HepG2 (cell line): ENCODE measurements around the gene HORMAD2. TPM values are rescaled to one million over a fixed set of nuclear protein-coding genes. Genes with fewer than 3 reads are reported as not detected.

ENCODE experiments used
- ATAC-seq: fragments of 200-7000 bp; cut with Tn5 transposase; 3 replicates; pipeline ENCODE4 v1.9.1; 2020; ENCODE audit warnings: mild to moderate bottlenecking, moderate library complexity
- BruUV-seq: library from RNA; stranded (reverse); fragments of 400-500 nt; replicated peaks from 2 replicates; lab custom pipeline; 2021; lab: Mats Ljungman, UMichigan
- CTCF ChIA-PET: fragments of 300-600 bp; formaldehyde crosslinking; extraction: SDS; loops from one replicate; lab custom pipeline; 2021; ENCODE audit warnings: low total read pairs, inconsistent platforms, low intra/inter-chr PET ratio; lab: Yijun Ruan, JAX
- POLR2A ChIA-PET: fragments of 350-600 bp; sonication (Branson Sonifier 250); formaldehyde crosslinking; loops from one replicate; lab custom pipeline; 2020; ENCODE audit warnings: antibody characterized with exemption, inconsistent platforms; lab: Yijun Ruan, JAX
- DNase-seq: peaks from one replicate; pipeline ENCODE4 v3.0.0-alpha.2; 2015; ENCODE audit warnings: low spot score
- FAIRE-seq: peaks from 3 replicates; lab custom pipeline; 2011; peaks lifted over from hg19 to GRCh38; lab: Jason Lieb, UNC
- H2AFZ ChIP-seq: one replicate; pipeline ENCODE4 v1.6.1; 2011; ENCODE audit warnings: low read length, inconsistent platforms
- H3K27ac ChIP-seq: fragments of 300-600 bp; 3 replicates; pipeline ENCODE4 v1.8.0; 2011; ENCODE audit warnings: mixed run types, mild to moderate bottlenecking, mixed read lengths, low read length, inconsistent platforms; ENCODE audit not compliant: insufficient read depth; ENCODE audit errors: extremely low read length
- H3K27me3 ChIP-seq, 2 experiments: fragments of 200-600 bp in 1 of 2; 2 replicates in 1 of 2; 3 replicates in 1 of 2; pipeline versions ENCODE4 v1.6.0 to v1.8.0; 2011; ENCODE audit warnings: low read length in 2 of 2, mild to moderate bottlenecking in 2 of 2, moderate library complexity in 2 of 2, inconsistent platforms in 1 of 2; ENCODE audit not compliant: insufficient read depth in 2 of 2, control insufficient read depth in 1 of 2
- H3K36me3 ChIP-seq, 2 experiments: fragments of 200-600 bp in 1 of 2; replicated peaks in 1 of 2; 2 replicates in 1 of 2; 3 replicates in 1 of 2; pipeline versions ENCODE4 v1.5.1 to v1.8.0; 2011; ENCODE audit warnings: low read length in 2 of 2, inconsistent platforms in 1 of 2; ENCODE audit not compliant: insufficient read depth in 2 of 2, control insufficient read depth in 1 of 2
- H3K4me1 ChIP-seq: 2 replicates; pipeline ENCODE4 v1.5.1; 2012; ENCODE audit warnings: low read length, inconsistent platforms; ENCODE audit not compliant: insufficient read depth
- H3K4me2 ChIP-seq: 2 replicates; pipeline ENCODE4 v1.6.0; 2011; ENCODE audit warnings: low read depth, low read length, inconsistent platforms
- H3K4me3 ChIP-seq, 3 experiments: fragments of 200-600 bp in 1 of 3; sonication (generic), shearing (Covaris generic) in 1 of 3; replicated peaks in 1 of 3; 2 replicates each; pipeline ENCODE4 v1.5.1; 2011 to 2016; ENCODE audit warnings: low read length in 3 of 3, inconsistent platforms in 2 of 3, low read depth in 2 of 3, mild to moderate bottlenecking in 2 of 3, control low read depth in 1 of 3, mixed read lengths in 1 of 3; ENCODE audit not compliant: insufficient read depth in 1 of 3
- H3K79me2 ChIP-seq: one replicate; pipeline ENCODE4 v1.6.1; 2011; ENCODE audit warnings: low read length, inconsistent platforms; ENCODE audit not compliant: insufficient read depth
- H3K9ac ChIP-seq: 2 replicates; pipeline ENCODE4 v1.6.0; 2011; ENCODE audit warnings: mild to moderate bottlenecking, low read depth, low read length, inconsistent platforms; ENCODE audit not compliant: insufficient read depth
- H3K9me3 ChIP-seq: 2 replicates; pipeline ENCODE4 v1.5.1; 2012; ENCODE audit warnings: mild to moderate bottlenecking, low read length
- H4K20me1 ChIP-seq: 2 replicates; pipeline ENCODE4 v1.6.0; 2011; ENCODE audit warnings: inconsistent platforms, mild to moderate bottlenecking, low read length, moderate library complexity; ENCODE audit not compliant: insufficient read depth
- CCDC6 ChIP-seq: sonication (generic); formaldehyde crosslinking; IDR thresholded peaks from 2 replicates; pipeline ENCODE4 v1.8.1; 2022; ENCODE audit warnings: mild to moderate bottlenecking, missing genetic modification reagents, moderate library complexity
- NFATC3 ChIP-seq: sonication (generic); formaldehyde crosslinking; IDR thresholded peaks from 2 replicates; pipeline ENCODE4 v1.5.1; 2020; ENCODE audit warnings: mild to moderate bottlenecking, missing genetic modification reagents
- RBAK ChIP-seq: sonication (generic); formaldehyde crosslinking; IDR thresholded peaks from 2 replicates; pipeline ENCODE4 v1.5.1; 2020; ENCODE audit warnings: mild to moderate bottlenecking, missing genetic modification reagents
- ZNF101 ChIP-seq: sonication (generic); formaldehyde crosslinking; IDR thresholded peaks from 2 replicates; pipeline ENCODE4 v1.4.0; 2020; ENCODE audit warnings: mild to moderate bottlenecking, low read depth, missing genetic modification reagents, borderline replicate concordance
- ZNF224 ChIP-seq: sonication (generic); formaldehyde crosslinking; IDR thresholded peaks from 2 replicates; pipeline ENCODE4 v1.5.0; 2020; ENCODE audit warnings: mild to moderate bottlenecking, missing genetic modification reagents
- ZNF292 ChIP-seq: sonication (generic); formaldehyde crosslinking; IDR thresholded peaks from 2 replicates; pipeline ENCODE4 v1.8.1; 2022; ENCODE audit warnings: mild to moderate bottlenecking, low read depth, missing genetic modification reagents, borderline replicate concordance
- ZNF503 ChIP-seq: sonication (generic); formaldehyde crosslinking; IDR thresholded peaks from 2 replicates; pipeline ENCODE4 v1.4.0; 2020; ENCODE audit warnings: missing genetic modification reagents
- ZNF776 ChIP-seq: sonication (generic); formaldehyde crosslinking; IDR thresholded peaks from 2 replicates; pipeline ENCODE4 v1.4.0; 2020; ENCODE audit warnings: mild to moderate bottlenecking, missing genetic modification reagents
- ZNF891 ChIP-seq: sonication (generic); formaldehyde crosslinking; IDR thresholded peaks from 2 replicates; pipeline ENCODE4 v1.5.0; 2020; ENCODE audit warnings: mild to moderate bottlenecking, missing genetic modification reagents
- ZSCAN30 ChIP-seq: sonication (generic); formaldehyde crosslinking; IDR thresholded peaks from 2 replicates; pipeline ENCODE4 v1.5.0; 2020; ENCODE audit warnings: mild to moderate bottlenecking, missing genetic modification reagents
- WGBS: methylation state at CpG from one replicate; pipeline ENCODE4 v1.1.6; 2017; ENCODE audit warnings: low lambda C conversion rate; 5-methylcytosine and 5-hydroxymethylcytosine counted together
- in situ Hi-C: cut with HindIII; loops from 2 replicates; pipeline ENCODE4 v1.10.0; 2017; ENCODE audit warnings: low pct_unique_long_range_greater_than_20kb; ENCODE audit not compliant: extremely low pct_ligation_motif_present
- intact Hi-C: fragments of 100-400 bp; cut with micrococcal nuclease; formaldehyde crosslinking; loops from one replicate; pipeline ENCODE4 v1.10.0; 2022; ENCODE audit not compliant: unreplicated experiment
- polyA plus RNA-seq, 8 experiments: library from polyadenylated mRNA; depleted of rRNA in 3 of 8; stranded (reverse) in 7 of 8; unstranded in 1 of 8; fragments of >200 nt; fragmentation: Illumina TruSeq in 4 of 8; extraction: Trizol in 4 of 8; gene quantifications; 2 replicates each; pipeline versions ENCODE4 v1.2.1 to v1.2.3, GENCODE V29; 2011 to 2016; ENCODE audit warnings: low read depth in 4 of 8, missing spikeins in 1 of 8, mixed read lengths in 1 of 8; ENCODE audit not compliant: insufficient read depth in 1 of 8
- total RNA-seq, 5 experiments: library from RNA; depleted of rRNA; stranded (reverse); fragments of >200 nt; fragmentation: Illumina TruSeq; extraction: Trizol; gene quantifications; 2 replicates each; pipeline ENCODE4 v1.2.3, GENCODE V29; 2016; ENCODE audit warnings: low read depth in 1 of 5

HORMAD2 gene
- total and polyA plus RNA-seq, 2 of the 13 experiments (the other 11 are each of a cell fraction or from before 2014, with no cell fraction given), result not detected

- no peak overlapping the region for H3K27ac ChIP-seq
- ATAC-seq (no peak), FAIRE-seq (no peak), DNase-seq (no peak)
- ChIA-PET POLR2A (no interaction called here), CTCF (no interaction called here)
- H4K20me1 ChIP-seq, result no peaks in the 10 kb centered on the region
- intact Hi-C loops (no loop called here), in situ Hi-C loops (no loop called here)
- BruUV-seq, result no TSS peak
- H3K4me3 ChIP-seq, result no peak overlapping the region
- H3K9ac ChIP-seq, result no peak overlapping the region
- H3K79me2 ChIP-seq, result no peaks in the 10 kb centered on the region
- H3K36me3 ChIP-seq, result no peaks in the 10 kb centered on the region
- WGBS, result 69% methylated on average over 11 of the region's 11 CpGs
- no peak overlapping the region for H2AFZ ChIP-seq
- H3K4me1 ChIP-seq, result peaks cover 12% of the 10 kb centered on the region
- H3K9me3 ChIP-seq, result no peaks in the 10 kb centered on the region
- H3K4me2 ChIP-seq, result no peak overlapping the region
- TF ChIP-seq ZNF776 (CRISPR knock-in tag) (no peak), ZNF891 (CRISPR knock-in tag) (no peak), NFATC3 (CRISPR knock-in tag) (no peak), ZNF503 (no peak), ZSCAN30 (CRISPR knock-in tag) (no peak), ZNF292 (CRISPR knock-in tag) (no peak), CCDC6 (CRISPR knock-in tag) (no peak), ZNF101 (CRISPR knock-in tag) (no peak), ZNF224 (CRISPR knock-in tag) (no peak), RBAK (CRISPR knock-in tag) (no peak)
- no peaks in the 10 kb centered on the region; a peak in 1 of 5 replicates for H3K27me3 ChIP-seq
These were observed 78.7 kb downstream of the HORMAD2 start for GRCh38 chr22:30158744-30159500.
